Anterior cingulate cortex (tissue), 58 donors: Measurements from ENCODE around the gene HACL1.
"Not testable (repeated sequence)": the region's sequence is repeated elsewhere in the genome, so short reads cannot be mapped to it uniquely, and the experiment has no call there.

ENCODE experiments used
- DNase-seq, 58 donors: peaks; one replicate each; lab custom pipeline; 2025; lab: John Stamatoyannopoulos, UW

HACL1 gene

GRCh38 chr3:15630646-15631350 is 29.4 kb upstream of the HACL1 start:
- DNase-seq: peak in 2 of 58 donors; percentile 18 to 38

- peak in 33 of 58 donors; percentile 7 to 81 (median 47) for DNase-seq
Observed at GRCh38 chr3:15629860-15630597, 28.7 kb upstream of the HACL1 start.

GRCh38 chr3:15628967-15629366 is 27.6 kb upstream of the HACL1 start:
- DNase-seq: no peak

GRCh38 chr3:15623535-15624440 is 22.4 kb upstream of the HACL1 start:
- no peak for DNase-seq

- DNase-seq: not testable (repeated sequence)
Observed at GRCh38 chr3:15619659-15620464, 18.5 kb upstream of the HACL1 start.

- no peak for DNase-seq
Observed at GRCh38 chr3:15616053-15616452, 14.7 kb upstream of the HACL1 start.

GRCh38 chr3:15614958-15615357 is 13.6 kb upstream of the HACL1 start:
- no peak for DNase-seq

GRCh38 chr3:15612001-15612400 is 10.6 kb upstream of the HACL1 start:
- DNase-seq: no peak

GRCh38 chr3:15611018-15611417 is 9.6 kb upstream of the HACL1 start:
- no peak for DNase-seq

GRCh38 chr3:15610082-15610759 is 8.9 kb upstream of the HACL1 start:
- DNase-seq: peak in 1 of 58 donors; percentile 49

- no peak for DNase-seq
Observed at GRCh38 chr3:15606434-15606891, 5.1 kb upstream of the HACL1 start.

- DNase-seq: not testable (repeated sequence)
Observed at GRCh38 chr3:15604584-15604983, 3.2 kb upstream of the HACL1 start.

- not testable (repeated sequence) for DNase-seq
Observed at GRCh38 chr3:15602816-15603215, 1.4 kb upstream of the HACL1 start.

- DNase-seq: no peak
Observed at GRCh38 chr3:15602146-15602536, 772 bp upstream of the HACL1 start.

- no peak for DNase-seq
Observed at GRCh38 chr3:15601046-15601398, 347 bp downstream of the HACL1 start.

- DNase-seq: no peak
Observed at GRCh38 chr3:15595955-15596354, 5.4 kb downstream of the HACL1 start.

GRCh38 chr3:15592968-15593367 is 8.4 kb downstream of the HACL1 start:
- no peak for DNase-seq

GRCh38 chr3:15591928-15592327 is 9.4 kb downstream of the HACL1 start:
- no peak for DNase-seq

GRCh38 chr3:15591242-15591641 is 10.1 kb downstream of the HACL1 start:
- no peak for DNase-seq
